ENCODE results near the gene MLX.

MLX gene

GRCh38 chr17:42571435-42572225 lies 4.7 kb downstream of the MLX start:
- no peak overlapping the region for H3K4me3 ChIP-seq (ENCODE audit: low read depth, low read length)
- in situ Hi-C loops (cut with HindIII; ENCODE audit: low sequenced_read_pairs), result no loop called here
- TF ChIP-seq CTCF (IDR thresholded peaks at IDR 0.05; ENCODE audit: low read depth, low read length), result no peak
- no peak for DNase-seq (ENCODE audit: low read depth, low spot score)

GRCh38 chr17:42573095-42573494 lies 6.2 kb downstream of the MLX start:
- H3K4me3 ChIP-seq (ENCODE audit: low read depth, low read length), result no peak overlapping the region
- in situ Hi-C loops (cut with HindIII; ENCODE audit: low sequenced_read_pairs), result no loop called here
- TF ChIP-seq CTCF (IDR thresholded peaks at IDR 0.05; ENCODE audit: low read depth, low read length), result no peak
- no peak for DNase-seq (ENCODE audit: low read depth, low spot score)

- TF ChIP-seq CTCF (IDR thresholded peaks at IDR 0.05; ENCODE audit: low read depth, low read length), result no peak
- no peak overlapping the region for H3K4me3 ChIP-seq (ENCODE audit: low read depth, low read length)
- in situ Hi-C loops (cut with HindIII; ENCODE audit: low sequenced_read_pairs), result no loop called here
Measured at GRCh38 chr17:42574463-42574862, 7.6 kb downstream of the MLX start.

GRCh38 chr17:42577140-42577531 lies 10.2 kb downstream of the MLX start:
- no peak for TF ChIP-seq CTCF (IDR thresholded peaks at IDR 0.05; ENCODE audit: low read depth, low read length)
- peak overlapping the region; percentile 86 for H3K4me3 ChIP-seq (ENCODE audit: low read depth, low read length)
- in situ Hi-C loops (cut with HindIII; ENCODE audit: low sequenced_read_pairs), result no loop called here
- no peak for DNase-seq (ENCODE audit: low read depth, low spot score)

More at GRCh38 chr17:42574463-42574862, 7.6 kb downstream of the MLX start:
- DNase-seq (ENCODE audit: low read depth, low spot score), result no peak

- peak within 1 kb of the TSS; percentile 86 for H3K4me3 ChIP-seq (ENCODE audit: low read depth, low read length)
- peak; percentile 49 for TF ChIP-seq CTCF (IDR thresholded peaks at IDR 0.05; ENCODE audit: low read depth, low read length)
- in situ Hi-C loops (cut with HindIII; ENCODE audit: low sequenced_read_pairs), result no loop called here
- DNase-seq (ENCODE audit: low read depth, low spot score), result peak; percentile 94
Measured at GRCh38 chr17:42577532-42578281, 10.8 kb downstream of the MLX start, which contains the start of gene PSMC3IP. Gene PSMC3IP (minus strand): TSS chr17:42577729. CDS start chr17:42577686, 43 bp downstream.

GRCh38 chr17:42578282-42578869 lies 11.5 kb downstream of the MLX start:
- peak; percentile 83 for TF ChIP-seq CTCF (IDR thresholded peaks at IDR 0.05; ENCODE audit: low read depth, low read length)
- peak overlapping the region; percentile 86 for H3K4me3 ChIP-seq (ENCODE audit: low read depth, low read length)
- in situ Hi-C loops (cut with HindIII; ENCODE audit: low sequenced_read_pairs), result no loop called here
- DNase-seq (ENCODE audit: low read depth, low spot score), result peak; percentile 69
